HL-60 (cell line): ENCODE data around the gene SIGLEC6.

Experiments used
- GABPA ChIP-seq: IDR thresholded peaks from 2 replicates; pipeline ENCODE4 v1.6.1; 2012; ENCODE audit warnings: low read depth
- POLR2AphosphoS5 ChIP-seq: IDR thresholded peaks from 2 replicates; pipeline ENCODE4 v1.6.1; 2012; ENCODE audit warnings: low read depth
- REST ChIP-seq: IDR thresholded peaks from 2 replicates; pipeline ENCODE4 v1.6.1; 2012; ENCODE audit warnings: low read depth; ENCODE audit not compliant: insufficient replicate concordance
- SPI1 ChIP-seq: IDR thresholded peaks from 2 replicates; pipeline ENCODE4 v1.6.1; 2012; ENCODE audit warnings: low read depth, mild to moderate bottlenecking, borderline replicate concordance
- TF ChIP-seq, protein P1 (sequence below): IDR thresholded peaks from one replicate; pipeline ENCODE4 v1.5.1; 2011; ENCODE audit warnings: low read length, control low read depth, inconsistent platforms; ENCODE audit not compliant: insufficient read depth

DNA sequence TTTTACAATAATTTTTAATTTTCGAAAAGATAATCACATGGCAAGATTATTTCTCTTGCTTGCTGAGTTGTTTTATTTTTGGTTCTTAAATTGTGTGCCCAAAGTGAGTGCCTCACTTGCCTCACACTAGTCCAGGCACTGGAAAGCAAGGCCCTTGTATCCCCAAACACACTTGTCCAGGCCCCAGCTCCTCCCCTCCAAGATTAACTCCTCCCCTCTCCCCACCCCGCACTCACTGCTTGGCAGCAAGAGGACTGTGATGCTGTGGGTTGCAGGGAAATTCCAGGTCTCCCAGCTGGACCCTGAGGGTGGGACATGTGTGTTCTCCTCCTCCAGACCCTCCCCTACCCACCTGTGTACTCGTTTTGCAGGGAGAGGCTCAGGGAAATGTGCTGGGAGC, 33.8 kb downstream of the SIGLEC6 start:
- TF ChIP-seq, protein P1, sequence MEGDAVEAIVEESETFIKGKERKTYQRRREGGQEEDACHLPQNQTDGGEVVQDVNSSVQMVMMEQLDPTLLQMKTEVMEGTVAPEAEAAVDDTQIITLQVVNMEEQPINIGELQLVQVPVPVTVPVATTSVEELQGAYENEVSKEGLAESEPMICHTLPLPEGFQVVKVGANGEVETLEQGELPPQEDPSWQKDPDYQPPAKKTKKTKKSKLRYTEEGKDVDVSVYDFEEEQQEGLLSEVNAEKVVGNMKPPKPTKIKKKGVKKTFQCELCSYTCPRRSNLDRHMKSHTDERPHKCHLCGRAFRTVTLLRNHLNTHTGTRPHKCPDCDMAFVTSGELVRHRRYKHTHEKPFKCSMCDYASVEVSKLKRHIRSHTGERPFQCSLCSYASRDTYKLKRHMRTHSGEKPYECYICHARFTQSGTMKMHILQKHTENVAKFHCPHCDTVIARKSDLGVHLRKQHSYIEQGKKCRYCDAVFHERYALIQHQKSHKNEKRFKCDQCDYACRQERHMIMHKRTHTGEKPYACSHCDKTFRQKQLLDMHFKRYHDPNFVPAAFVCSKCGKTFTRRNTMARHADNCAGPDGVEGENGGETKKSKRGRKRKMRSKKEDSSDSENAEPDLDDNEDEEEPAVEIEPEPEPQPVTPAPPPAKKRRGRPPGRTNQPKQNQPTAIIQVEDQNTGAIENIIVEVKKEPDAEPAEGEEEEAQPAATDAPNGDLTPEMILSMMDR, result no peak
- TF ChIP-seq POLR2AphosphoS5 (no peak), REST (no peak), GABPA (no peak), SPI1 (no peak)
